ENCODE results near the gene RHBDD3.

DNA sequence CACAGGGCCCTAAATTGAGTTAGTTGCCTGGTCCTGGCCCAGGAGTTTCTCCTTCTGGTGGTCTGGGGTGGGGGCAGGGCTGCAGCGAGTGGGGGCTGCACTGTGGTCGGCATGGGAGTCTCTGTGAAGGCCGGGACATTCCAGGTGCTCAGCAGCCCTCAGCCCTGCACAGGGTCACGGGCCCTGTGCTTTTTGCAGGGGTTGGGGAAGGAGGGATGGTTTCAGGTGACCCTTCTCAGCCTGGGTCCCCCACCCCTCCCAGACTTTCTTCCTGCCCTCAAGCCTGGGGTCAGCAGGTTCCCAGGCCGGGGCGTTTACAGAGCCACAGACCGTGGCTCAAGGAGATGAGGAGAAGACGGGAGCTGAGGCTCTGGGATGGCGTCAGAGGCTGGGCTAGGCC is 54.3 kb downstream of the RHBDD3 start:
- TF ChIP-seq, protein P1, sequence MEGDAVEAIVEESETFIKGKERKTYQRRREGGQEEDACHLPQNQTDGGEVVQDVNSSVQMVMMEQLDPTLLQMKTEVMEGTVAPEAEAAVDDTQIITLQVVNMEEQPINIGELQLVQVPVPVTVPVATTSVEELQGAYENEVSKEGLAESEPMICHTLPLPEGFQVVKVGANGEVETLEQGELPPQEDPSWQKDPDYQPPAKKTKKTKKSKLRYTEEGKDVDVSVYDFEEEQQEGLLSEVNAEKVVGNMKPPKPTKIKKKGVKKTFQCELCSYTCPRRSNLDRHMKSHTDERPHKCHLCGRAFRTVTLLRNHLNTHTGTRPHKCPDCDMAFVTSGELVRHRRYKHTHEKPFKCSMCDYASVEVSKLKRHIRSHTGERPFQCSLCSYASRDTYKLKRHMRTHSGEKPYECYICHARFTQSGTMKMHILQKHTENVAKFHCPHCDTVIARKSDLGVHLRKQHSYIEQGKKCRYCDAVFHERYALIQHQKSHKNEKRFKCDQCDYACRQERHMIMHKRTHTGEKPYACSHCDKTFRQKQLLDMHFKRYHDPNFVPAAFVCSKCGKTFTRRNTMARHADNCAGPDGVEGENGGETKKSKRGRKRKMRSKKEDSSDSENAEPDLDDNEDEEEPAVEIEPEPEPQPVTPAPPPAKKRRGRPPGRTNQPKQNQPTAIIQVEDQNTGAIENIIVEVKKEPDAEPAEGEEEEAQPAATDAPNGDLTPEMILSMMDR (conservative IDR thresholded peaks at IDR 0.05 in 1 of 2, IDR thresholded peaks at IDR 0.05 in 1 of 2; ENCODE audit: extremely low read depth in 1 of 2, insufficient read depth in 1 of 2, low read depth in 1 of 2, low read length in 2 of 2), result no peak
- TF ChIP-seq EZH2 (IDR thresholded peaks at IDR 0.05; ENCODE audit: borderline replicate concordance, low read length), result no peak
